ENCODE results near the gene GRIN2D. TPM values are rescaled to one million over a fixed set of nuclear protein-coding genes. Genes with fewer than 3 reads are reported as not detected.

GRIN2D gene
- total RNA-seq, 2 experiments from 2014 or later, result 0.06 TPM; not detected in 1

GRCh38 chr19:48398102-48398374 is 4.6 kb downstream of the GRIN2D start:
- Mint-ChIP-seq H3K36me3 (ENCODE audit: low read depth) (no peaks in the 10 kb centered on the region), H3K27ac (peak overlapping the region; percentile 64), H3K4me1 (ENCODE audit: low read depth) (peaks cover 44% of the 10 kb centered on the region), H3K4me3 (peak overlapping the region; percentile 90), H3K9me3 (no peaks in the 10 kb centered on the region), H3K27me3 (peaks cover 34% of the 10 kb centered on the region)
- peaks cover 0 to 19% of the 10 kb centered on the region in 2 experiments for H3K9me3 ChIP-seq (ENCODE audit: control insufficient read depth in 1 of 2, insufficient read depth in 1 of 2, low read length in 2 of 2)
- H3K27me3 ChIP-seq (ENCODE audit: control insufficient read depth in 1 of 2, insufficient read depth in 2 of 2, low read length in 2 of 2), result peaks cover 34 to 37% of the 10 kb centered on the region in 2 experiments
- ChIA-PET CTCF (no interaction called here), POLR2A (no interaction called here)
- DNase-seq, result peak in 1 of 14 experiments; percentile 23
- TF ChIP-seq CTCF (IDR thresholded peaks at IDR 0.05), result no peak
- intact Hi-C loops (cut with DNase I, micrococcal nuclease), result loop anchor here in 1 of 2 experiments (5.0 kb wide), 1 partner anchor 36 kb away; the partner anchor contains the start of genes SYNGR4 and TMEM143
- H3K27ac ChIP-seq (ENCODE audit: low read depth in 1 of 2, low read length in 2 of 2), result no peak overlapping the region
- ATAC-seq (ENCODE audit: poor library complexity), result no peak
- H3K4me3 ChIP-seq (ENCODE audit: low read length), result peak overlapping the region; percentile 53
- peaks cover 66% of the 10 kb centered on the region for H3K4me1 ChIP-seq (ENCODE audit: insufficient read depth, low read length)
- H3K36me3 ChIP-seq (ENCODE audit: insufficient read depth, low read length), result no peaks in the 10 kb centered on the region

- POLR2A ChIA-PET, result interaction anchor here (1.1 to 1.5 kb wide), 3 partner anchors 8 to 35 kb away, joined by 3 to 4 read pairs (median 3); partner anchors contain the start of genes KDELR1, SYNGR4 and TMEM143
- H3K27me3 ChIP-seq (ENCODE audit: control insufficient read depth in 1 of 2, insufficient read depth in 2 of 2, low read length in 2 of 2), result peaks cover 30 to 33% of the 10 kb centered on the region in 2 experiments
- Mint-ChIP-seq H3K36me3 (ENCODE audit: low read depth) (no peaks in the 10 kb centered on the region), H3K4me1 (ENCODE audit: low read depth) (peaks cover 44% of the 10 kb centered on the region), H3K4me3 (peak overlapping the region; percentile 56), H3K27me3 (peaks cover 34% of the 10 kb centered on the region), H3K27ac (peak overlapping the region; percentile 64), H3K9me3 (no peaks in the 10 kb centered on the region)
- intact Hi-C loops (cut with DNase I, micrococcal nuclease), result loop anchor here in 1 of 2 experiments (5.0 kb wide), 1 partner anchor 36 kb away; the partner anchor contains the start of genes SYNGR4 and TMEM143
- DNase-seq (peak; percentile 74 to 93 (median 84)), ATAC-seq (ENCODE audit: poor library complexity) (peak; percentile 69)
- CTCF ChIA-PET, result interaction anchor here (1.6 kb wide), 1 partner anchor 340 kb away, joined by 3 read pairs; no protein-coding TSS in a partner anchor
- peaks cover 62% of the 10 kb centered on the region for H3K4me1 ChIP-seq (ENCODE audit: insufficient read depth, low read length)
- H3K4me3 ChIP-seq (ENCODE audit: low read length), result peak overlapping the region; percentile 53
- H3K9me3 ChIP-seq (ENCODE audit: control insufficient read depth in 1 of 2, insufficient read depth in 1 of 2, low read length in 2 of 2), result peaks cover 0 to 19% of the 10 kb centered on the region in 2 experiments
- TF ChIP-seq CTCF (IDR thresholded peaks at IDR 0.05), result no peak
- no peak overlapping the region for H3K27ac ChIP-seq (ENCODE audit: low read depth in 1 of 2, low read length in 2 of 2)
- no peaks in the 10 kb centered on the region for H3K36me3 ChIP-seq (ENCODE audit: insufficient read depth, low read length)
Observed at GRCh38 chr19:48398375-48399235, 5.1 kb downstream of the GRIN2D start.

GRCh38 chr19:48400018-48400742 is 6.7 kb downstream of the GRIN2D start:
- POLR2A ChIA-PET, result interaction anchor here (1.0 to 1.5 kb wide), 3 partner anchors 9 to 36 kb away, joined by 3 read pairs; partner anchors contain the start of genes KDELR1, SYNGR4 and TMEM143
- Histone ChIP-seq H3K36me3 (ENCODE audit: insufficient read depth, low read length) (no peaks in the 10 kb centered on the region), H3K4me1 (ENCODE audit: insufficient read depth, low read length) (peaks cover 48% of the 10 kb centered on the region), H3K9me3 (ENCODE audit: control insufficient read depth in 1 of 2, insufficient read depth in 1 of 2, low read length in 2 of 2) (peaks cover 0 to 14% of the 10 kb centered on the region in 2 experiments), H3K4me3 (ENCODE audit: low read length) (no peak overlapping the region), H3K27ac (ENCODE audit: low read depth in 1 of 2, low read length in 2 of 2) (no peak overlapping the region), H3K27me3 (ENCODE audit: control insufficient read depth in 1 of 2, insufficient read depth in 2 of 2, low read length in 2 of 2) (peaks cover 16 to 22% of the 10 kb centered on the region in 2 experiments)
- CTCF ChIA-PET, result interaction anchor here (1.6 to 3.7 kb wide), 2 partner anchors 9 to 339 kb away, joined by 3 to 22 read pairs; partner anchors contain the start of gene KDELR1
- peaks cover 33% of the 10 kb centered on the region for H3K4me1 Mint-ChIP-seq (ENCODE audit: low read depth)
- peaks cover 20% of the 10 kb centered on the region for H3K27me3 Mint-ChIP-seq
- H3K4me3 Mint-ChIP-seq, result peak overlapping the region; percentile 21
- no peak for TF ChIP-seq CTCF (IDR thresholded peaks at IDR 0.05)
- DNase-seq (peak in 4 of 14 experiments; percentile 35 to 72 (median 50)), ATAC-seq (ENCODE audit: poor library complexity) (peak; percentile 11)
- no peaks in the 10 kb centered on the region for H3K36me3 Mint-ChIP-seq (ENCODE audit: low read depth)
- no peaks in the 10 kb centered on the region for H3K9me3 Mint-ChIP-seq
- intact Hi-C loops (cut with DNase I, micrococcal nuclease), result no loop called here
- peak overlapping the region; percentile 31 for H3K27ac Mint-ChIP-seq
